Sigmoid colon (tissue), 7 donors: ENCODE results near the gene ZC3H10. TPM values are rescaled to one million over a fixed set of nuclear protein-coding genes. Genes with fewer than 3 reads are reported as not detected.

Experiments
- DNase-seq: peaks from one replicate; pipeline ENCODE4 v3.0.0-alpha.2; 2019
- H3K27ac ChIP-seq, 4 donors: fragments of 200-600 bp; sonication (generic); one replicate each; pipeline ENCODE4 v1.5.1; 2016 to 2019; ENCODE audit warnings: mild to moderate bottlenecking in 1 of 4
- H3K27me3 ChIP-seq, 3 donors: fragments of 200-600 bp; sonication (generic); one replicate each; pipeline ENCODE4 v1.5.1; 2019; ENCODE audit warnings: mild to moderate bottlenecking in 1 of 3
- H3K36me3 ChIP-seq, 4 donors: fragments of 200-600 bp; sonication (generic); one replicate each; pipeline ENCODE4 v1.5.1; 2016 to 2019
- H3K4me1 ChIP-seq, 4 donors: fragments of 200-600 bp; sonication (generic); one replicate each; pipeline ENCODE4 v1.5.1; 2017 to 2019
- H3K4me3 ChIP-seq, 4 donors: fragments of 200-600 bp; sonication (generic); one replicate each; pipeline ENCODE4 v1.5.1; 2017 to 2019; ENCODE audit warnings: mild to moderate bottlenecking in 2 of 4, moderate library complexity in 1 of 4
- H3K9me3 ChIP-seq, 4 donors: fragments of 200-600 bp in 3 of 4; sonication (generic) in 3 of 4; one replicate each; pipeline versions ENCODE4 v1.5.1 to v1.6.1; 2013 to 2019
- EP300 ChIP-seq, 4 donors: sonication (generic); formaldehyde crosslinking; IDR thresholded peaks; one replicate each; pipeline ENCODE4 v1.6.1; 2017; ENCODE audit warnings: antibody characterized with exemption in 4 of 4
- POLR2A ChIP-seq, 2 donors: fragments of 450-650 bp; IDR thresholded peaks; one replicate each; pipeline ENCODE4 v1.6.1; 2016; ENCODE audit warnings: antibody characterized with exemption in 2 of 2, mild to moderate bottlenecking in 2 of 2, moderate library complexity in 2 of 2
- POLR2AphosphoS5 ChIP-seq, 4 donors: sonication (generic); formaldehyde crosslinking; IDR thresholded peaks; one replicate each; pipeline ENCODE4 v1.6.1; 2017; ENCODE audit warnings: antibody characterized with exemption in 4 of 4
- WGBS, 2 donors: extraction: QIAGEN DNeasy Blood & Tissue Kit; methylation state at CpG; one replicate each; pipeline ENCODE4 v1.1.7; 2013; 5-methylcytosine and 5-hydroxymethylcytosine counted together
- intact Hi-C: fragments of 100-400 bp; cut with DNase I; formaldehyde crosslinking; loops from one replicate; pipeline ENCODE4 v1.15.1; 2023
- polyA plus RNA-seq, 3 donors: library from polyadenylated mRNA; stranded (reverse); fragments of 200-250 nt; gene quantifications; one replicate each; pipeline ENCODE4 v1.2.3, GENCODE V29; 2013
- total RNA-seq, 4 donors: library from RNA; depleted of rRNA; stranded (reverse); fragments of >200 nt; gene quantifications; one replicate each; pipeline ENCODE4 v1.1.0, GENCODE V29; 2016
- TF ChIP-seq, protein P1 (sequence below), 4 experiments: fragments of 450-650 bp in 3 of 4; fragments of 200-600 bp in 1 of 4; IDR thresholded peaks; one replicate each; pipeline ENCODE4 v1.5.1; 2016 to 2019; ENCODE audit warnings: antibody characterized with exemption in 4 of 4, mild to moderate bottlenecking in 3 of 4, moderate library complexity in 2 of 4
- donor health status: healthy with polysubstance abuse.
- donor health status: Bipolar disorder and iron deficiency.
- donor health status: healthy.

ZC3H10 gene
- total and polyA plus RNA-seq, 7 donors, result 1.2 to 6.9 (median 3.9) TPM

DNA sequence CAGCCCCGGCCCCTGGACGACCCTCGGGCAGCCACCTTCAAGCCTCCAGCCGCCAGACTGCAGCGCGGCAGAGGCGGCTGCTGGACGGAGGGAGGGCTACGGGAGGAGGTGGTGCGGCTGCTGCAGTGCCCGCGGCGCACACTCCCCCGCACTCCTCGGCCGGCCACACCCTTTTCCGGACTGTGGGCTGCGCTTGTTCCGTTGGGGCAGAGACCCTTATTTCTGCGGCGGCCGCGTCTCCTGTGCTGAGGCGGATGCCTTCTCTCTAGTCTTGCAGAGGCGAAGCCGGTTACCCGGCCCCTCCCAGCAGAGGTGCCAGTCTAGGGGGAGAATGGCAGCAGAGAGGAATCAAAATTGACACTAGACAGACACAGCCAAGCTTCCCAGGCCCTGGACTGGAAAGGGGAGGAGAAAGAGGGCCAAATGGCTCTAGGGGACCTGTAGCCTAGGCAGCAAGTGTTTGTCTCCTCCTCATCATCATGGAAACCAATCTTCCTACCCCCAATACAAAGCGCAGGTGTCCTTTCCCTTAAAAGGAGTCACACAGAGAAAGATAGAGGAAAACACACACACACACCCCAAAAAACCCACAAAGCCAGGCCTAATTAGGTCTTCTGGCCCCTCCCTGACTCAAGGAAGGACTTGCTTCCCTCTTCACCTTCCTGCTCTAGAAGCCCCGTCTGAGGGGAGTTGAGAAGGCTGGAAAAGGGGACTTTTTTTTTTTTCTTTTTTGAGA, 11.3 kb downstream of the ZC3H10 start:
- H3K4me3 ChIP-seq, result peak overlapping the region; percentile 76 to 83 (median 80)
- DNase-seq, result peak; percentile 88
- intact Hi-C loops, result loop anchor here (2.0 to 10.0 kb wide), 2 partner anchors 21 to 335 kb away; partner anchors contain the start of gene SPRYD4
- 1% methylated on average over 29 of the region's 29 CpGs for WGBS, 2 donors
- peaks cover 34 to 40% (median 39%) of the 10 kb centered on the region in 4 donors for H3K36me3 ChIP-seq
- no peaks in the 10 kb centered on the region for H3K9me3 ChIP-seq
- no peak for TF ChIP-seq EP300 (IDR thresholded peaks at IDR 0.05)
- peak; percentile 44 to 86 (median 64) for TF ChIP-seq POLR2AphosphoS5 (IDR thresholded peaks at IDR 0.05)
- TF ChIP-seq, protein P1, sequence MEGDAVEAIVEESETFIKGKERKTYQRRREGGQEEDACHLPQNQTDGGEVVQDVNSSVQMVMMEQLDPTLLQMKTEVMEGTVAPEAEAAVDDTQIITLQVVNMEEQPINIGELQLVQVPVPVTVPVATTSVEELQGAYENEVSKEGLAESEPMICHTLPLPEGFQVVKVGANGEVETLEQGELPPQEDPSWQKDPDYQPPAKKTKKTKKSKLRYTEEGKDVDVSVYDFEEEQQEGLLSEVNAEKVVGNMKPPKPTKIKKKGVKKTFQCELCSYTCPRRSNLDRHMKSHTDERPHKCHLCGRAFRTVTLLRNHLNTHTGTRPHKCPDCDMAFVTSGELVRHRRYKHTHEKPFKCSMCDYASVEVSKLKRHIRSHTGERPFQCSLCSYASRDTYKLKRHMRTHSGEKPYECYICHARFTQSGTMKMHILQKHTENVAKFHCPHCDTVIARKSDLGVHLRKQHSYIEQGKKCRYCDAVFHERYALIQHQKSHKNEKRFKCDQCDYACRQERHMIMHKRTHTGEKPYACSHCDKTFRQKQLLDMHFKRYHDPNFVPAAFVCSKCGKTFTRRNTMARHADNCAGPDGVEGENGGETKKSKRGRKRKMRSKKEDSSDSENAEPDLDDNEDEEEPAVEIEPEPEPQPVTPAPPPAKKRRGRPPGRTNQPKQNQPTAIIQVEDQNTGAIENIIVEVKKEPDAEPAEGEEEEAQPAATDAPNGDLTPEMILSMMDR (IDR thresholded peaks at IDR 0.05), result no peak
- TF ChIP-seq POLR2A (IDR thresholded peaks at IDR 0.05), result peak; percentile 48 to 54
- peak overlapping the region; percentile 95 to 98 (median 96) for H3K27ac ChIP-seq
- H3K4me1 ChIP-seq, result peaks cover 0 to 46% (median 32%) of the 10 kb centered on the region in 4 donors
- H3K27me3 ChIP-seq, result no peaks in the 10 kb centered on the region

DNA sequence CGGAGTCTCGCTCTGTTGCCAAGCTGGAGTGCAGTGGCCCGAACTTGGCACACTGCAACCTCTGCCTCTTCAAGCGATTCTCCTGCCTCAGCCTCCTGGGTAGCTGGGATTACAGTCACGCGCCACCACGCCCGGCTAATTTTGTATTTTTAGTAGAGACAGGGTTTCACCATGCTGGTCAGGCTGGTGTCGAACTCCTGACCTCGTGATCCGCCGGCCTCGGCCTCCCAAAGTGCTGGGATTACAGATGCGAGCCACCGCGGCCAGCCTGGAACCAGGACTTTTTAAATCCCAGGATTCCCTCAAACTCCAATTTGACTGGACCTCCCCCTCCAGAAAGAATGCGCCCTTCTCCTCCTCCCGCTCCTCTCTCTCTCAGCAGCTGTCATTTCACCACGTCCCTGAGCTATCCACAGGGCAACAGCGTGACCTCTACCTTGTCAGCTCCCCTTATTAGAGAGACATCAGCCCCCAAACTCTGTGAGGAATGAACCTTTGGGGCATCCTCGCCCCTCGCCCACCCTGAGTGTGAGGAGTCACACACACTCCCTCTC, 12.0 kb downstream of the ZC3H10 start:
- H3K27me3 ChIP-seq, result no peaks in the 10 kb centered on the region
- TF ChIP-seq POLR2A (IDR thresholded peaks at IDR 0.05), result no peak
- TF ChIP-seq, protein P1 (IDR thresholded peaks at IDR 0.05), result no peak
- no peak for TF ChIP-seq POLR2AphosphoS5 (IDR thresholded peaks at IDR 0.05)
- TF ChIP-seq EP300 (IDR thresholded peaks at IDR 0.05), result no peak
- H3K4me1 ChIP-seq, result peaks cover 0 to 46% (median 32%) of the 10 kb centered on the region in 4 donors
- no peak for DNase-seq
- no peaks in the 10 kb centered on the region for H3K9me3 ChIP-seq
- WGBS, 2 donors, result 60 to 65% methylated on average over 22 of the region's 22 CpGs
- intact Hi-C loops, result loop anchor here (2.0 to 10.0 kb wide), 2 partner anchors 21 to 335 kb away; partner anchors contain the start of gene SPRYD4
- H3K27ac ChIP-seq, result peak overlapping the region; percentile 95 to 98 (median 96)
- peak overlapping the region in 3 of 4 donors; percentile 76 to 82 (median 79) for H3K4me3 ChIP-seq
- H3K36me3 ChIP-seq, result peaks cover 39 to 46% (median 45%) of the 10 kb centered on the region in 4 donors

DNA sequence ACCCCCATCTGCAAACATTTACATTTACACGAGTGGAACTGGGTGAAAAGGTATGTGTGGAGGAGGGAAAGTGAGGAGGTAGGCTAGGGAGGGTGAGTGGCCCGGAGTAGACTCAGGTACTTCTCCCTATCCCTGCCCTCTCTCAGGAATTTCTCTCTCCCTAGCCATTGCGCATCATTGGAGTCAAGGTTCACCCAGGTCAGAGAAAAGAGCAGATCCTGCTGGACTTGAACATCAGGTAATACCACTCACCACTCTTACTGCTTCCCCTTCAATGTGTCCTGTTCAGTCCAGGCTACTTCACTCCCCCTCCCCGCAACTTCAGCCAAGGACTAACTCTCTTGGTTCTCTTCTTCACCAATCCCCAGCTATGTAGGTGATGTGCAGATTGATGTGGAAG, 12.8 kb downstream of the ZC3H10 start:
- H3K27ac ChIP-seq, result peak overlapping the region in 3 of 4 donors; percentile 95 to 98 (median 97)
- H3K36me3 ChIP-seq, result peaks cover 39 to 55% (median 49%) of the 10 kb centered on the region in 4 donors
- 78 to 88% methylated on average over 4 of the region's 4 CpGs for WGBS, 2 donors
- H3K9me3 ChIP-seq, result no peaks in the 10 kb centered on the region
- H3K4me1 ChIP-seq, result peaks cover 0 to 38% (median 28%) of the 10 kb centered on the region in 4 donors
- no peak for TF ChIP-seq EP300 (IDR thresholded peaks at IDR 0.05)
- TF ChIP-seq, protein P1 (IDR thresholded peaks at IDR 0.05), result no peak
- no peak for TF ChIP-seq POLR2AphosphoS5 (IDR thresholded peaks at IDR 0.05)
- no peak for DNase-seq
- intact Hi-C loops, result no loop called here
- no peaks in the 10 kb centered on the region for H3K27me3 ChIP-seq
- no peak overlapping the region for H3K4me3 ChIP-seq

DNA sequence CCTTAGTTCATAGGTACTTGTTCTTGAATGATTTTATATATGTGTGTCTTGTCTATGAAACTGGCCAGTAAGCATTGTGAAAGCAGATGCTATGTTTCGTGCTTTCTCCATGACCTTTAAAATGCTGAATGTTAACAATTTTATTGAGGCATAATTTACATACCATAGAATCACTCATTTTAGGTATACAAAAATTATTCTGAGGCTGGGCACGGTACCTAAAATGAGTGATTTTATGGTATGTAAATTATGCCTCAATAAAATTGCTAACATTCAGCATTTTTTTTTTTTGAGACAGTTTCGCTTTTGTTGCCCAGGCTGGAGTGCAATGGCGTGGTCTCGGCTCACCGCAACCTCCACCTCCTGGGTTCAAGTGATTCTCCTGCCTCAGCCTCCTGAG, 16.8 kb downstream of the ZC3H10 start:
- Histone ChIP-seq H3K27me3 (no peaks in the 10 kb centered on the region), H3K9me3 (no peaks in the 10 kb centered on the region), H3K4me3 (no peak overlapping the region), H3K27ac (no peak overlapping the region), H3K4me1 (peaks cover 0 to 10% (median 6%) of the 10 kb centered on the region in 4 donors), H3K36me3 (peaks cover 64 to 95% (median 80%) of the 10 kb centered on the region in 4 donors)
- intact Hi-C loops, result no loop called here
- DNase-seq, result no peak
- no peak for TF ChIP-seq POLR2A (IDR thresholded peaks at IDR 0.05)
- no peak for TF ChIP-seq EP300 (IDR thresholded peaks at IDR 0.05)
- TF ChIP-seq, protein P1 (IDR thresholded peaks at IDR 0.05), result no peak
- TF ChIP-seq POLR2AphosphoS5 (IDR thresholded peaks at IDR 0.05), result no peak
- 92% methylated on average over 6 of the region's 6 CpGs for WGBS, 2 donors
